H1 (cell line): ENCODE measurements around the gene GABPB1. TPM values are rescaled to one million over a fixed set of nuclear protein-coding genes. Genes with fewer than 3 reads are reported as not detected.

Experiments
- CTCF ChIA-PET: fragments of 300-600 bp; sonication (Branson Sonifier 250); formaldehyde crosslinking; loops from one replicate; lab custom pipeline; 2021; ENCODE audit not compliant: partially characterized antibody; lab: Charles Lee
- POLR2A ChIA-PET: fragments of 300-600 bp; sonication (Branson Sonifier 250); formaldehyde crosslinking; loops from one replicate; lab custom pipeline; 2021; ENCODE audit warnings: inconsistent platforms; ENCODE audit not compliant: partially characterized antibody; lab: Charles Lee
- DNase-seq, 2 experiments: peaks; one replicate each; pipeline versions ENCODE4 v3.0.0 to v3.0.0-alpha.2; 2010 to 2022; ENCODE audit warnings: low spot score in 2 of 2, low read depth in 1 of 2, mixed read lengths in 1 of 2
- FAIRE-seq: peaks from 2 replicates; lab custom pipeline; 2011; peaks lifted over from hg19 to GRCh38; lab: Jason Lieb, UNC
- H2AFZ ChIP-seq: 2 replicates; pipeline ENCODE4 v1.8.1; 2012; ENCODE audit warnings: low read length, inconsistent platforms
- H2AK5ac ChIP-seq: 2 replicates; pipeline ENCODE4 v1.6.1; 2013; ENCODE audit warnings: low read depth, low read length
- H2BK120ac ChIP-seq: replicated peaks from 2 replicates; pipeline ENCODE3; 2013; ENCODE audit warnings: low read depth, low read length, inconsistent platforms
- H2BK12ac ChIP-seq: 2 replicates; pipeline ENCODE4 v1.6.1; 2013; ENCODE audit warnings: low read depth, low read length
- H2BK15ac ChIP-seq: 2 replicates; pipeline ENCODE4 v1.6.1; 2013; ENCODE audit warnings: low read length
- H2BK20ac ChIP-seq: 2 replicates; pipeline ENCODE4 v1.6.1; 2013; ENCODE audit warnings: low read length
- H2BK5ac ChIP-seq: 2 replicates; pipeline ENCODE4 v1.6.1; 2013; ENCODE audit warnings: low read depth, low read length
- H3K14ac ChIP-seq: 2 replicates; pipeline ENCODE4 v1.6.1; 2013; ENCODE audit warnings: inconsistent platforms; ENCODE audit not compliant: insufficient read length
- H3K18ac ChIP-seq: 2 replicates; pipeline ENCODE4 v1.6.1; 2013; ENCODE audit warnings: low read length; ENCODE audit errors: extremely low read depth
- H3K23ac ChIP-seq: 2 replicates; pipeline ENCODE4 v1.6.1; 2013; ENCODE audit warnings: inconsistent platforms; ENCODE audit not compliant: insufficient read length
- H3K23me2 ChIP-seq: 2 replicates; pipeline ENCODE4 v1.6.1; 2013; ENCODE audit warnings: low read depth, low read length
- H3K27ac ChIP-seq: 2 replicates; pipeline ENCODE4 v1.6.1; 2011; ENCODE audit warnings: low read depth, low read length, inconsistent platforms
- H3K27me3 ChIP-seq, 4 experiments: replicated peaks in 1 of 4; 1 replicate in 1 of 4; 2 replicates in 3 of 4; pipeline versions ENCODE4 v1.6.1 to v1.8.1; 2011 to 2013; ENCODE audit warnings: low read length in 3 of 4, mild to moderate bottlenecking in 3 of 4, inconsistent platforms in 2 of 4, mixed read lengths in 2 of 4, moderate library complexity in 1 of 4; ENCODE audit not compliant: control insufficient read depth in 3 of 4, insufficient read depth in 3 of 4; ENCODE audit errors: extremely low read depth in 1 of 4
- H3K36me3 ChIP-seq, 4 experiments: 2 replicates each; pipeline versions ENCODE4 v1.6.1 to v1.8.1; 2011 to 2013; ENCODE audit warnings: mild to moderate bottlenecking in 4 of 4, low read length in 3 of 4, moderate library complexity in 2 of 4, control low read depth in 1 of 4, inconsistent platforms in 1 of 4; ENCODE audit not compliant: insufficient read depth in 4 of 4, control insufficient read depth in 2 of 4
- H3K4ac ChIP-seq: replicated peaks from 2 replicates; pipeline ENCODE3; 2013; ENCODE audit warnings: low read length, low read depth, mixed read lengths, inconsistent platforms; ENCODE audit not compliant: insufficient read length
- H3K4me1 ChIP-seq, 4 experiments: replicated peaks in 1 of 4; 1 replicate in 1 of 4; 2 replicates in 3 of 4; pipeline versions ENCODE4 v1.6.1 to v1.8.1; 2011 to 2013; ENCODE audit warnings: low read length in 3 of 4, inconsistent platforms in 2 of 4, mixed read lengths in 1 of 4; ENCODE audit not compliant: insufficient read depth in 4 of 4, control insufficient read depth in 3 of 4
- H3K4me2 ChIP-seq, 2 experiments: 2 replicates each; pipeline versions ENCODE4 v1.6.1 to v1.8.1; 2011 to 2013; ENCODE audit warnings: low read depth in 2 of 2, low read length in 2 of 2, control low read depth in 1 of 2, inconsistent platforms in 1 of 2, mild to moderate bottlenecking in 1 of 2; ENCODE audit not compliant: insufficient read depth in 1 of 2
- H3K4me3 ChIP-seq, 4 experiments: fragments of 200-600, 300-600 bp in 1 of 4; sonication (generic), shearing (Covaris generic), sonication (Bioruptor Twin) in 1 of 4; 2 replicates each; pipeline versions ENCODE4 v1.5.1 to v1.8.1; 2011 to 2016; ENCODE audit warnings: low read length in 4 of 4, low read depth in 3 of 4, control low read depth in 2 of 4, inconsistent platforms in 2 of 4, mild to moderate bottlenecking in 2 of 4, mixed read lengths in 1 of 4, moderate library complexity in 1 of 4; ENCODE audit not compliant: insufficient read depth in 2 of 4; ENCODE audit errors: extremely low read depth in 1 of 4
- H3K56ac ChIP-seq: replicated peaks from 2 replicates; pipeline ENCODE3; 2013; ENCODE audit warnings: low read depth, mild to moderate bottlenecking, mixed read lengths, low read length, inconsistent platforms; ENCODE audit not compliant: insufficient read length
- H3K79me1 ChIP-seq: 2 replicates; pipeline ENCODE4 v1.6.1; 2013; ENCODE audit warnings: low read depth, low read length, control low read depth
- H3K79me2 ChIP-seq, 2 experiments: 2 replicates each; pipeline versions ENCODE4 v1.6.1 to v1.8.1; 2012 to 2013; ENCODE audit warnings: low read length in 2 of 2, mild to moderate bottlenecking in 2 of 2, inconsistent platforms in 1 of 2; ENCODE audit not compliant: insufficient read depth in 2 of 2, control insufficient read depth in 1 of 2
- H3K9ac ChIP-seq, 4 experiments: replicated peaks in 1 of 4; 1 replicate in 1 of 4; 2 replicates in 3 of 4; pipeline versions ENCODE4 v1.6.1 to v1.8.1; 2011 to 2013; ENCODE audit warnings: low read depth in 3 of 4, low read length in 3 of 4, control low read depth in 2 of 4, mild to moderate bottlenecking in 2 of 4, moderate library complexity in 2 of 4, inconsistent platforms in 1 of 4; ENCODE audit errors: extremely low read depth in 1 of 4
- H3K9me3 ChIP-seq, 2 experiments: 2 replicates each; pipeline versions ENCODE4 v1.6.1 to v1.8.1; 2012 to 2013; ENCODE audit warnings: mild to moderate bottlenecking in 2 of 2, moderate library complexity in 2 of 2, control low read depth in 1 of 2, inconsistent platforms in 1 of 2, low read depth in 1 of 2, low read length in 1 of 2, mixed read lengths in 1 of 2; ENCODE audit not compliant: insufficient read depth in 2 of 2
- H4K20me1 ChIP-seq, 2 experiments: replicated peaks in 1 of 2; 2 replicates each; pipeline versions ENCODE3 to v1.8.1; 2011 to 2013; ENCODE audit warnings: inconsistent platforms in 2 of 2, low read length in 2 of 2, mild to moderate bottlenecking in 1 of 2; ENCODE audit not compliant: insufficient read depth in 2 of 2, control insufficient read depth in 1 of 2
- H4K5ac ChIP-seq: 2 replicates; pipeline ENCODE4 v1.6.1; 2013; ENCODE audit warnings: low read length, low read depth, mixed read lengths, inconsistent platforms; ENCODE audit not compliant: insufficient read length
- H4K8ac ChIP-seq: 2 replicates; pipeline ENCODE4 v1.8.0; 2013; ENCODE audit warnings: mild to moderate bottlenecking, moderate library complexity, low read length, inconsistent platforms; ENCODE audit not compliant: insufficient read depth; ENCODE audit errors: extremely low read depth
- H4K91ac ChIP-seq: replicated peaks from 2 replicates; pipeline ENCODE3; 2013; ENCODE audit warnings: low read length, mixed read lengths, inconsistent platforms; ENCODE audit not compliant: insufficient read length
- ATF3 ChIP-seq: IDR thresholded peaks from 2 replicates; pipeline ENCODE4 v1.6.1; 2011; ENCODE audit warnings: low read depth, mild to moderate bottlenecking, low read length; ENCODE audit not compliant: insufficient read depth
- BCL11A ChIP-seq, 2 experiments: IDR thresholded peaks; one replicate each; pipeline ENCODE4 v1.6.1; 2011; ENCODE audit warnings: low read depth in 2 of 2, low read length in 2 of 2, mild to moderate bottlenecking in 2 of 2
- BRCA1 ChIP-seq: IDR thresholded peaks from 2 replicates; pipeline ENCODE4 v1.6.1; 2012; ENCODE audit warnings: low read depth, low read length, improper control_type of control experiment
- CHD2 ChIP-seq: IDR thresholded peaks from 2 replicates; pipeline ENCODE4 v1.6.1; 2012; ENCODE audit warnings: low read length, improper control_type of control experiment
- EZH2 ChIP-seq: fragments of 200-600 bp; sonication (generic); IDR thresholded peaks from 2 replicates; pipeline ENCODE4 v1.7.1; 2012; ENCODE audit warnings: low read depth, mild to moderate bottlenecking, moderate library complexity, low read length, inconsistent platforms; ENCODE audit not compliant: severe bottlenecking
- GABPA ChIP-seq: IDR thresholded peaks from 2 replicates; pipeline ENCODE4 v1.6.1; 2011; ENCODE audit warnings: mild to moderate bottlenecking, low read length, moderate library complexity, borderline replicate concordance; ENCODE audit not compliant: insufficient read depth
- KDM1A ChIP-seq: fragments of 200-600, 300-600 bp; sonication (generic); IDR thresholded peaks from 2 replicates; pipeline ENCODE4 v1.7.1; 2016; ENCODE audit warnings: mild to moderate bottlenecking, low read length, borderline replicate concordance
- SIN3A ChIP-seq, 2 experiments: IDR thresholded peaks in 1 of 2; conservative IDR thresholded peaks in 1 of 2; 2 replicates each; pipeline ENCODE4 v1.6.1; 2011 to 2012; ENCODE audit warnings: low read length in 2 of 2, improper control_type of control experiment in 1 of 2, low read depth in 1 of 2, mild to moderate bottlenecking in 1 of 2
- SIRT6 ChIP-seq: IDR thresholded peaks from one replicate; pipeline ENCODE4 v1.7.1; 2012; ENCODE audit warnings: low read length, inconsistent platforms
- SIX5 ChIP-seq: IDR thresholded peaks from 2 replicates; pipeline ENCODE4 v1.6.1; 2011; ENCODE audit warnings: mild to moderate bottlenecking, low read depth, low read length
- TAF1 ChIP-seq: IDR thresholded peaks from 2 replicates; pipeline ENCODE4 v1.6.1; 2011; ENCODE audit warnings: mild to moderate bottlenecking, low read depth, low read length
- TCF12 ChIP-seq: IDR thresholded peaks from 2 replicates; pipeline ENCODE4 v1.6.1; 2011; ENCODE audit warnings: low read depth, mild to moderate bottlenecking, low read length
- TEAD4 ChIP-seq: IDR thresholded peaks from 2 replicates; pipeline ENCODE4 v1.6.1; 2012; ENCODE audit warnings: low read depth, low read length, inconsistent platforms, mixed read lengths
- WGBS, 2 experiments: shearing (Covaris generic) in 1 of 2; methylation state at CpG; one replicate each; pipeline versions ENCODE4 v1.1.6 to v1.1.7; 2013 to 2015; ENCODE audit warnings: low lambda C conversion rate in 2 of 2, mixed read lengths in 2 of 2, inconsistent platforms in 1 of 2, low coverage in 1 of 2, missing lambda C conversion rate in 1 of 2; ENCODE audit not compliant: insufficient replicate concordance in 2 of 2, insufficient coverage in 1 of 2, insufficient read length in 1 of 2; ENCODE audit errors: extremely low coverage in 1 of 2, missing lambda C conversion rate in 1 of 2; 5-methylcytosine and 5-hydroxymethylcytosine counted together
- polyA plus RNA-seq, 7 experiments: library from polyadenylated mRNA; depleted of rRNA in 3 of 7; stranded (reverse) in 5 of 7; unstranded in 2 of 7; fragments of >200 nt in 5 of 7; fragments of 200-250 nt in 2 of 7; gene quantifications; 1 replicate in 5 of 7; 2 replicates in 1 of 7; 4 replicates in 1 of 7; pipeline versions ENCODE4 v1.2.1 to v1.2.3, GENCODE V29; 2011 to 2013; ENCODE audit warnings: missing spikeins in 2 of 7, mixed read lengths in 2 of 7
- total RNA-seq: library from RNA; stranded (reverse); fragmentation: NEBNext Ultra II Directional; extraction: Animal tissue kit (Norgen Biotek cat#: 25700); gene quantifications from 2 replicates; pipeline ENCODE4 v1.2.1, GENCODE V29; 2021

GABPB1 gene
- total and polyA plus RNA-seq, 2 of the 8 experiments (the other 6 are each of a cell fraction or from before 2014, with no cell fraction given) = 24.5 to 32.3 TPM

- Histone ChIP-seq H4K8ac (no peak overlapping the region), H3K79me2 (no peaks in the 10 kb centered on the region), H2BK15ac (no peak overlapping the region), H3K18ac (no peak overlapping the region), H4K5ac (no peak overlapping the region), H3K27ac (no peak overlapping the region), H3K4me2 (no peak overlapping the region), H4K20me1 (no peaks in the 10 kb centered on the region), H3K14ac (no peak overlapping the region), H3K56ac (no peak overlapping the region), H3K9ac (no peak overlapping the region), H3K36me3 (no peaks in the 10 kb centered on the region), H3K4me1 (no peaks in the 10 kb centered on the region), H3K23ac (no peak overlapping the region), H2BK20ac (no peak overlapping the region), H3K79me1 (no peaks in the 10 kb centered on the region), H2AFZ (no peak overlapping the region), H3K23me2 (no peaks in the 10 kb centered on the region), H2BK12ac (no peak overlapping the region), H3K9me3 (no peaks in the 10 kb centered on the region), H2BK5ac (no peak overlapping the region), H3K4me3 (no peak overlapping the region), H3K27me3 (no peaks in the 10 kb centered on the region), H3K4ac (no peak overlapping the region), H2AK5ac (no peak overlapping the region), H4K91ac (no peak overlapping the region), H2BK120ac (no peak overlapping the region)
- 100% methylated on average over 1 of the region's 1 CpG; no CpG with 5 or more reads in 1 of the 2 experiments for WGBS, 2 experiments
- no peak for FAIRE-seq
- TF ChIP-seq TCF12 = no peak
- no peak for TF ChIP-seq SIN3A (conservative IDR thresholded peaks at IDR 0.05 in 1 of 2, IDR thresholded peaks at IDR 0.05 in 1 of 2; ENCODE audit: low read depth in 1 of 2, low read length in 2 of 2)
- TF ChIP-seq KDM1A = no peak
- no peak for TF ChIP-seq BCL11A (IDR thresholded peaks at IDR 0.05; ENCODE audit: low read depth in 2 of 2, low read length in 2 of 2)
- no peak for TF ChIP-seq TAF1
- no peak for TF ChIP-seq SIX5
- TF ChIP-seq BRCA1 = no peak
- no peak for TF ChIP-seq SIRT6
- TF ChIP-seq ATF3 = no peak
- TF ChIP-seq TEAD4 = no peak
- no peak for TF ChIP-seq GABPA
- TF ChIP-seq EZH2 = no peak
- no peak for TF ChIP-seq CHD2
- no peak for DNase-seq
- CTCF ChIA-PET = no interaction called here
- POLR2A ChIA-PET = interaction anchor here (1.1 to 2.7 kb wide), 2 partner anchors 19 to 23 kb away, joined by 3 to 11 read pairs; partner anchors contain the start of gene GABPB1
These were observed 23.8 kb upstream of the GABPB1 start for GRCh38 chr15:50378776-50379175.
